GM19468 (cell line): ENCODE measurements around the gene ST3GAL5.

Source experiments
- ATAC-seq: cut with Tn5 transposase; IDR thresholded peaks from one replicate; pipeline ENCODE4 v1.9.1; 2021; ENCODE audit warnings: mild to moderate bottlenecking, moderate library complexity, moderate number of reproducible peaks; ENCODE audit not compliant: unreplicated experiment; ENCODE audit errors: extremely low read depth

Gene ST3GAL5

GRCh38 chr2:85795331-85796045 lies 93.3 kb downstream of the ST3GAL5 start:
- no peak for ATAC-seq

GRCh38 chr2:85794491-85795121 lies 94.2 kb downstream of the ST3GAL5 start:
- no peak for ATAC-seq

GRCh38 chr2:85794038-85794441 lies 94.8 kb downstream of the ST3GAL5 start:
- no peak for ATAC-seq

- no peak for ATAC-seq
These were observed 95.2 kb downstream of the ST3GAL5 start for GRCh38 chr2:85793584-85793983.

GRCh38 chr2:85792783-85793441 lies 95.9 kb downstream of the ST3GAL5 start:
- ATAC-seq, result no peak

- ATAC-seq, result no peak
These were observed 96.9 kb downstream of the ST3GAL5 start for GRCh38 chr2:85791704-85792565.

- ATAC-seq, result no peak
These were observed 98.1 kb downstream of the ST3GAL5 start for GRCh38 chr2:85790499-85791188.

- no peak for ATAC-seq
These were observed 98.8 kb downstream of the ST3GAL5 start for GRCh38 chr2:85790032-85790431.

GRCh38 chr2:85789271-85789670 lies 99.5 kb downstream of the ST3GAL5 start:
- ATAC-seq, result no peak

GRCh38 chr2:85788603-85789002 lies 100.2 kb downstream of the ST3GAL5 start:
- ATAC-seq, result no peak

GRCh38 chr2:85787981-85788340 lies 100.8 kb downstream of the ST3GAL5 start:
- ATAC-seq, result no peak

GRCh38 chr2:85787282-85787980 lies 101.4 kb downstream of the ST3GAL5 start:
- ATAC-seq, result no peak
